ENCODE results near the gene CDHR5.

The CDHR5 gene

GRCh38 chr11:636511-637332 lies 12.0 kb upstream of the CDHR5 start, which contains the start of gene DRD4:
DRD4 (plus strand) TSS chr11:637269; CDS start chr11:637305, 36 bp downstream.
- H3K4me3 ChIP-seq (ENCODE audit: low read depth, low read length): no peak within 1 kb of the TSS
- peaks cover 20% of the 10 kb centered on the region for H3K36me3 ChIP-seq
- no peaks in the 10 kb centered on the region for H3K27me3 ChIP-seq (ENCODE audit: insufficient read depth, low read depth, severe bottlenecking)
- DNase-seq: no peak
- peak within 1 kb of the TSS; percentile 70 for H3K27ac ChIP-seq
- TF ChIP-seq CTCF (IDR thresholded peaks at IDR 0.05; ENCODE audit: low read depth, low read length): no peak
- H3K9me3 ChIP-seq (ENCODE audit: severe bottlenecking): no peaks in the 10 kb centered on the region

GRCh38 chr11:635945-636510 lies 11.3 kb upstream of the CDHR5 start:
- H3K4me3 ChIP-seq (ENCODE audit: low read depth, low read length): no peak overlapping the region
- no peak for TF ChIP-seq CTCF (IDR thresholded peaks at IDR 0.05; ENCODE audit: low read depth, low read length)
- H3K36me3 ChIP-seq: peaks cover 13% of the 10 kb centered on the region; the same call in 1 of the 2 replicates

GRCh38 chr11:630871-631270 lies 6.1 kb upstream of the CDHR5 start:
- H3K4me3 ChIP-seq (ENCODE audit: low read depth, low read length): no peak overlapping the region

More at GRCh38 chr11:635945-636510, 11.3 kb upstream of the CDHR5 start:
- no peaks in the 10 kb centered on the region for H3K27me3 ChIP-seq (ENCODE audit: insufficient read depth, low read depth, severe bottlenecking)
- no peaks in the 10 kb centered on the region for H3K9me3 ChIP-seq (ENCODE audit: severe bottlenecking)
- DNase-seq: no peak
- H3K27ac ChIP-seq: no peak overlapping the region

GRCh38 chr11:629237-629583 lies 4.5 kb upstream of the CDHR5 start:
- H3K27ac ChIP-seq: no peak overlapping the region
- DNase-seq: peak; percentile 70
- H3K9me3 ChIP-seq (ENCODE audit: severe bottlenecking): no peaks in the 10 kb centered on the region
- no peaks in the 10 kb centered on the region for H3K36me3 ChIP-seq
- TF ChIP-seq CTCF (IDR thresholded peaks at IDR 0.05; ENCODE audit: low read depth, low read length): peak; percentile 41
- no peaks in the 10 kb centered on the region for H3K27me3 ChIP-seq (ENCODE audit: insufficient read depth, low read depth, severe bottlenecking)
- no peak overlapping the region for H3K4me3 ChIP-seq (ENCODE audit: low read depth, low read length)

More at GRCh38 chr11:630871-631270, 6.1 kb upstream of the CDHR5 start:
- DNase-seq: no peak
- H3K36me3 ChIP-seq: no peaks in the 10 kb centered on the region; the same call in 1 of the 2 replicates
- no peak for TF ChIP-seq CTCF (IDR thresholded peaks at IDR 0.05; ENCODE audit: low read depth, low read length)
- no peaks in the 10 kb centered on the region for H3K9me3 ChIP-seq (ENCODE audit: severe bottlenecking)
- H3K27me3 ChIP-seq (ENCODE audit: insufficient read depth, low read depth, severe bottlenecking): no peaks in the 10 kb centered on the region
- no peak overlapping the region for H3K27ac ChIP-seq

GRCh38 chr11:628056-628455 lies 3.3 kb upstream of the CDHR5 start:
- Histone ChIP-seq H3K4me3 (ENCODE audit: low read depth, low read length) (no peak overlapping the region), H3K36me3 (no peaks in the 10 kb centered on the region), H3K27ac (no peak overlapping the region), H3K27me3 (ENCODE audit: insufficient read depth, low read depth, severe bottlenecking) (no peaks in the 10 kb centered on the region), H3K9me3 (ENCODE audit: severe bottlenecking) (no peaks in the 10 kb centered on the region)
- DNase-seq: peak; percentile 7
- no peak for TF ChIP-seq CTCF (IDR thresholded peaks at IDR 0.05; ENCODE audit: low read depth, low read length)

Measured in WERI-Rb-1 (cell line).